HCT116 (cell line): ENCODE measurements around the gene SLC8A1. TPM values are rescaled to one million over a fixed set of nuclear protein-coding genes. Genes with fewer than 3 reads are reported as not detected.

ENCODE experiments used
- ATAC-seq: fragments of 200-7000 bp; cut with Tn5 transposase; 2 replicates; pipeline ENCODE4 v1.9.1; 2020; ENCODE audit warnings: mild to moderate bottlenecking, moderate library complexity
- BruUV-seq: library from RNA; stranded (reverse); fragments of 400-500 nt; replicated peaks from 2 replicates; lab custom pipeline; 2021; lab: Mats Ljungman, UMichigan
- CTCF ChIA-PET: fragments of 300-600 bp; sonication (Branson Sonifier 250); formaldehyde crosslinking; loops from one replicate; lab custom pipeline; 2021; ENCODE audit warnings: antibody characterized with exemption; lab: Charles Lee
- POLR2A ChIA-PET: fragments of 300-600, 350-600 bp; sonication (Branson Sonifier 250); formaldehyde crosslinking; loops from one replicate; lab custom pipeline; 2021; ENCODE audit warnings: antibody characterized with exemption; lab: Charles Lee
- RAD21 ChIA-PET, 2 experiments: fragments of 300-600 bp; sonication (Branson Sonifier 250); formaldehyde crosslinking; loops; one replicate each; lab custom pipeline; 2023; ENCODE audit warnings: low total read pairs in 2 of 2; ENCODE audit not compliant: uncharacterized antibody in 2 of 2, unreplicated experiment in 2 of 2, low non-redundant PET in 1 of 2; lab: Charles Lee
- DNase-seq: peaks from one replicate; pipeline ENCODE4 v3.0.0-alpha.2; 2010; ENCODE audit warnings: low read depth, low spot score
- H2AFZ ChIP-seq: fragments of 200-600 bp; shearing (Covaris generic), sonication (generic); 2 replicates; pipeline ENCODE4 v1.6.1; 2017; ENCODE audit warnings: low read depth, mixed run types, mixed read lengths, antibody characterized with exemption, low read length; ENCODE audit not compliant: poor library complexity, severe bottlenecking
- H3K27ac ChIP-seq: 2 replicates; pipeline ENCODE4 v1.5.1; 2012; ENCODE audit warnings: low read depth, low read length
- H3K27me3 ChIP-seq: fragments of 200-600 bp; sonication (generic); 2 replicates; pipeline ENCODE4 v1.6.1; 2016; ENCODE audit warnings: mixed run types, low read length, mixed read lengths; ENCODE audit not compliant: insufficient read depth
- H3K36me3 ChIP-seq, 2 experiments: fragments of 200-500 bp in 1 of 2; fragments of 200-600 bp in 1 of 2; sonication (Bioruptor generic) in 1 of 2; sonication (generic) in 1 of 2; 2 replicates each; pipeline versions ENCODE4 v1.5.1 to v1.6.1; 2014 to 2016; ENCODE audit warnings: low read length in 2 of 2, inconsistent platforms in 1 of 2, mixed read lengths in 1 of 2, mixed run types in 1 of 2; ENCODE audit not compliant: insufficient read depth in 2 of 2, control insufficient read depth in 1 of 2
- H3K4me1 ChIP-seq, 2 experiments: fragments of 200-600 bp in 1 of 2; sonication (generic) in 1 of 2; 2 replicates each; pipeline versions ENCODE4 v1.5.1 to v1.6.1; 2012 to 2017; ENCODE audit warnings: low read length in 2 of 2, inconsistent platforms in 1 of 2, mild to moderate bottlenecking in 1 of 2, mixed read lengths in 1 of 2, mixed run types in 1 of 2, moderate library complexity in 1 of 2; ENCODE audit not compliant: insufficient read depth in 2 of 2, control insufficient read depth in 1 of 2
- H3K4me2 ChIP-seq: fragments of 200-600 bp; sonication (generic); 2 replicates; pipeline ENCODE4 v1.6.1; 2017; ENCODE audit warnings: mixed run types, low read length, mixed read lengths
- H3K4me3 ChIP-seq, 2 experiments: fragments of 200-600 bp in 1 of 2; sonication (generic) in 1 of 2; replicated peaks in 1 of 2; 2 replicates each; pipeline ENCODE4 v1.5.1; 2011 to 2016; ENCODE audit warnings: low read length in 2 of 2, control low read depth in 1 of 2, low read depth in 1 of 2, mild to moderate bottlenecking in 1 of 2, mixed read lengths in 1 of 2, mixed run types in 1 of 2
- H3K79me2 ChIP-seq: fragments of 200-600 bp; sonication (generic); 2 replicates; pipeline ENCODE4 v1.6.1; 2017; ENCODE audit warnings: mild to moderate bottlenecking, mixed run types, low read length, moderate library complexity, mixed read lengths; ENCODE audit not compliant: insufficient read depth
- H3K9ac ChIP-seq: fragments of 200-600 bp; sonication (generic); 2 replicates; pipeline ENCODE4 v1.6.1; 2016; ENCODE audit warnings: low read length, mixed read lengths
- H3K9me2 ChIP-seq: fragments of 200-600 bp; sonication (generic), shearing (Covaris generic); 2 replicates; pipeline ENCODE4 v1.6.1; 2017; ENCODE audit warnings: mixed run types, mild to moderate bottlenecking, moderate library complexity; ENCODE audit not compliant: insufficient read depth
- H3K9me3 ChIP-seq, 2 experiments: fragments of 200-500 bp in 1 of 2; fragments of 200-600 bp in 1 of 2; sonication (Bioruptor generic) in 1 of 2; sonication (generic) in 1 of 2; 2 replicates each; pipeline ENCODE4 v1.6.1; 2014 to 2017; ENCODE audit warnings: low read length in 2 of 2, mixed read lengths in 2 of 2, inconsistent platforms in 1 of 2, low read depth in 1 of 2, mild to moderate bottlenecking in 1 of 2, mixed run types in 1 of 2, moderate library complexity in 1 of 2; ENCODE audit not compliant: control insufficient read depth in 1 of 2, insufficient read depth in 1 of 2
- H4K20me1 ChIP-seq: fragments of 200-600 bp; sonication (generic), shearing (Covaris generic); 2 replicates; pipeline ENCODE4 v1.6.1; 2017; ENCODE audit warnings: mixed run types, mild to moderate bottlenecking, moderate library complexity; ENCODE audit not compliant: insufficient read depth
- CEBPB ChIP-seq: IDR thresholded peaks from 2 replicates; pipeline ENCODE4 v1.6.1; 2012; ENCODE audit warnings: low read depth
- CTCF ChIP-seq, 3 experiments: fragments of 200-600 bp in 1 of 3; sonication (generic) in 1 of 3; IDR thresholded peaks in 2 of 3; conservative IDR thresholded peaks in 1 of 3; 2 replicates each; pipeline ENCODE4 v1.5.1; 2012 to 2017; ENCODE audit warnings: low read depth in 2 of 3, low read length in 2 of 3, antibody characterized with exemption in 1 of 3, borderline replicate concordance in 1 of 3, control low read depth in 1 of 3, mild to moderate bottlenecking in 1 of 3, mixed read lengths in 1 of 3, mixed run types in 1 of 3, moderate library complexity in 1 of 3; ENCODE audit not compliant: insufficient read depth in 1 of 3
- JUND ChIP-seq: IDR thresholded peaks from 2 replicates; pipeline ENCODE4 v1.6.1; 2012
- MAX ChIP-seq: IDR thresholded peaks from 2 replicates; pipeline ENCODE4 v1.6.1; 2012
- RAD21 ChIP-seq: IDR thresholded peaks from 2 replicates; pipeline ENCODE4 v1.6.1; 2012; ENCODE audit warnings: low read depth, mild to moderate bottlenecking
- SP1 ChIP-seq: IDR thresholded peaks from 2 replicates; pipeline ENCODE4 v1.6.1; 2012; ENCODE audit warnings: low read depth
- intact Hi-C: fragments of 100-400 bp; cut with micrococcal nuclease; formaldehyde crosslinking; loops from 2 replicates; pipeline ENCODE4 v1.10.0; 2022
- total RNA-seq: library from RNA; stranded (reverse); gene quantifications from one replicate; pipeline ENCODE4 v1.2.1, GENCODE V29; 2021; ENCODE audit not compliant: unreplicated experiment

SLC8A1 gene
- total RNA-seq, 1 experiment from 2014 or later, result 0.07 TPM

GRCh38 chr2:40244675-40245074, 207.2 kb downstream of the SLC8A1 start:
- ATAC-seq, result peak; percentile 98
- intact Hi-C loops, result loop anchor here (1.0 to 10.0 kb wide), 3 partner anchors 310 to 1538 kb away; no protein-coding TSS in a partner anchor
- Histone ChIP-seq H3K9me2 (no peaks in the 10 kb centered on the region), H3K79me2 (no peaks in the 10 kb centered on the region), H3K36me3 (no peaks in the 10 kb centered on the region), H3K9me3 (no peaks in the 10 kb centered on the region), H3K27ac (no peak overlapping the region), H3K4me3 (no peak overlapping the region), H3K4me1 (no peaks in the 10 kb centered on the region), H3K4me2 (no peak overlapping the region), H4K20me1 (no peaks in the 10 kb centered on the region), H2AFZ (no peak overlapping the region), H3K27me3 (0 out of 2 replicates have a peak, but pooled peaks cover 5% of the 10 kb centered on the region), H3K9ac (no peak overlapping the region)
- RAD21 ChIA-PET, result no interaction called here
- TF ChIP-seq MAX, result no peak
- TF ChIP-seq RAD21, result peak; percentile 57
- peak; percentile 42 to 60 (median 59); a peak in 5 of 6 replicates for TF ChIP-seq CTCF (IDR thresholded peaks at IDR 0.05 in 2 of 3, conservative IDR thresholded peaks at IDR 0.05 in 1 of 3; ENCODE audit: borderline replicate concordance in 1 of 3, insufficient read depth in 1 of 3, low read depth in 2 of 3, low read length in 2 of 3)
- CTCF ChIA-PET, result interaction anchor here (1.0 to 2.5 kb wide), 5 partner anchors 16 to 393 kb away, joined by 3 to 24 read pairs (median 4); no protein-coding TSS in a partner anchor
- no TSS peak for BruUV-seq
- POLR2A ChIA-PET, result no interaction called here
- DNase-seq, result peak; percentile 33

- CTCF ChIA-PET, result interaction anchor here (0.6 to 2.5 kb wide), 6 partner anchors 15 to 393 kb away, joined by 3 to 24 read pairs (median 4); no protein-coding TSS in a partner anchor
- POLR2A ChIA-PET, result no interaction called here
Observed at GRCh38 chr2:40244251-40244650, 207.6 kb downstream of the SLC8A1 start.

More at GRCh38 chr2:40244251-40244650, 207.6 kb downstream of the SLC8A1 start:
- Histone ChIP-seq H3K27ac (no peak overlapping the region), H3K4me3 (no peak overlapping the region), H4K20me1 (no peaks in the 10 kb centered on the region), H2AFZ (no peak overlapping the region), H3K36me3 (no peaks in the 10 kb centered on the region), H3K9me2 (no peaks in the 10 kb centered on the region), H3K27me3 (0 out of 2 replicates have a peak, but pooled peaks cover 5% of the 10 kb centered on the region), H3K4me1 (no peaks in the 10 kb centered on the region), H3K9me3 (no peaks in the 10 kb centered on the region), H3K9ac (no peak overlapping the region), H3K79me2 (no peaks in the 10 kb centered on the region), H3K4me2 (no peak overlapping the region)
- intact Hi-C loops, result loop anchor here (1.0 to 10.0 kb wide), 3 partner anchors 310 to 1539 kb away; no protein-coding TSS in a partner anchor
- no peak for DNase-seq
- TF ChIP-seq SP1, result no peak
- no peak for TF ChIP-seq CTCF (IDR thresholded peaks at IDR 0.05 in 2 of 3, conservative IDR thresholded peaks at IDR 0.05 in 1 of 3; ENCODE audit: borderline replicate concordance in 1 of 3, insufficient read depth in 1 of 3, low read depth in 2 of 3, low read length in 2 of 3)
- TF ChIP-seq CEBPB, result no peak
- no peak for TF ChIP-seq MAX
- TF ChIP-seq JUND, result no peak
- RAD21 ChIA-PET, result no interaction called here
- BruUV-seq, result no TSS peak
- no peak for ATAC-seq
